ENCODE data around the gene TRMT2B.
A peak's percentile ranks its signal among the peaks of the same experiment; 100 is the strongest.
"Not testable (repeated sequence)": the region's sequence is repeated elsewhere in the genome, so short reads cannot be mapped to it uniquely, and the experiment has no call there.

Gene TRMT2B, protein sequence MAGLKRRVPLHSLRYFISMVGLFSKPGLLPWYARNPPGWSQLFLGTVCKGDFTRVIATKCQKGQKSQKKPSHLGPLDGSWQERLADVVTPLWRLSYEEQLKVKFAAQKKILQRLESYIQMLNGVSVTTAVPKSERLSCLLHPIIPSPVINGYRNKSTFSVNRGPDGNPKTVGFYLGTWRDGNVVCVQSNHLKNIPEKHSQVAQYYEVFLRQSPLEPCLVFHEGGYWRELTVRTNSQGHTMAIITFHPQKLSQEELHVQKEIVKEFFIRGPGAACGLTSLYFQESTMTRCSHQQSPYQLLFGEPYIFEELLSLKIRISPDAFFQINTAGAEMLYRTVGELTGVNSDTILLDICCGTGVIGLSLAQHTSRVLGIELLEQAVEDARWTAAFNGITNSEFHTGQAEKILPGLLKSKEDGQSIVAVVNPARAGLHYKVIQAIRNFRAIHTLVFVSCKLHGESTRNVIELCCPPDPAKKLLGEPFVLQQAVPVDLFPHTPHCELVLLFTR

DNA sequence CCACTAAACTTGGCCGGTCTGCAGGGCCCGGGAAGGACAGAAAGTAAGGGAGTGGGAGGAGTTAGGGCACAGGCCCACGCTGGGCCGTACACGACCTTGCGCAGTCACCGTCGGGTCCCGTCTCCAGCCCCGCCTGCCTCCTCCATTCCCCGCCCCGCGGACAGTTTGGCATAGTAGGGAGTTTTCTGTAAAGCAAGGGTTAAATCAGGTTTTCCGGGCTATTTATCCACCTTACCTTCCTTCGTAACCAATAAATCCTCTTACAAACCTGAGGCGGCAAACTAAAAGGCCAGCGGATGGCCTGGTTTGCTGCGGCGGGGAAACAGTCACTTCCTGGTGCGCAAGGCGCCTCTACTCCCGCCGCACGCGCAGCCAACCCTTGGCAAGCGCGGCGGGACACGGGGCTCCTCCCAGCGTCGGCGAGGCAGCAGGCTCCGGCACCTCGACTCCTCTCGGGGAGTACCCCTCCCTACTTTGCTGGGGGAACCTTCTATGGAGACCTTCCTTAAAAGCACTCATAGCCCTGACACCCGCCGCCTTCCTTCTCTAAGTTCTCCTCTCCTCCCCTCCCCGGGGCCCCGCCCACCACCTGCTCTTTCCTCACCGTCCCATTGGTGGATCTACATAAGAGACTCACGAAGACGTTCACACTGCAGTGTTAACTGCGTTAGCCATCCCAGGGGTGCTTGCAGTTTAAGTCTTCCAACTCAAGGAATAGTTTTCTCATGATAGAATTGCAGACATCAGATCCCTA, at the start of gene TRMT2B:
TRMT2B (minus strand) TSS at position 563 of the 754 bp plus-strand sequence. CDS start 9,822 bp downstream, outside the sequence.
- DNase-seq, result peak; percentile 68

DNA sequence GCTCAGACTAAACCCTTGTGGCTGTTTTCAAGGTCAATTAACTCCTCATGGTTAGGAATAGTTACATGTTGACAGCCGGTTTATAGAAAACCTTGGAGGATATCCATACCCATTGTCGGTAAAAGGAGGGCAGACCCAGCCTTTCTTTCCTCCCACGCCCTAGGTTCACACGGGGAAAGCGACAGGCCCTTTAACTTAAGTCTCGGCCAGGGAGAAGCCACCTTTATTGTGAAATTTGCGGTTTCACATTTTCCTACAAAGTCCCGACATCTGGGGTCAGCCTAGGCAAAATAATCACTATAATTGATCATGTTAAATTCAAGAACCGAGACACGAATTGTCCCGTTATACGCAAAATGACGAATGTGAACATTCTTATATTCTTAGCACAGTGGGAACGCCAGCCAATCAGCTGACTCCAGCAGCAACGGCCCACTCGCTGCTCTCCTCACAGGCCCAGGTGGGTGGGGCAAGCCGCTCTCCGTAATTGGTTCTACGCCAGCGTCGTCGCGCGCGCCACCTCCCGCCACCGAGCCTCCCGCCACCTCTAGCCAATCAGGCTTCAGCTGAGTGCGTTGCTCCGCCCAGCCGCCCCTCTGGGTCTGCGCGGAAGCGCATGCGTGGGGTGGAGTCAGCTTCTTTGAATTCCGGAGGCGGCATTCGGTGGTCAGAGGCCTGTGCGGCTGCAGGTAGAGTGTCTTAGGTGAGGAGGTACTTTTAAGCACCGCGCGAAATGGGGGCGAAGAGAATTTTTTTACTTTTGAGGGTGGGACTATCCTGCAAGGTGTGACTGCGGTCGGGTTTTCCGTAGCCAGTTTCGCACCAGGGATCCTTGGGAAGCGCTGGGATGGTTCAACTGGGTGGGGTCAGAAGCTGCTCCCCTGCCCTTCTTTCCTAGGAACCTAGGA, 45.9 kb upstream of the TRMT2B start, which contains the start of gene CENPI:
CENPI (plus strand) TSS at position 659 of the 908 bp plus-strand sequence. CDS start 2,867 bp downstream, outside the sequence.
- DNase-seq, result peak; percentile 84

DNA sequence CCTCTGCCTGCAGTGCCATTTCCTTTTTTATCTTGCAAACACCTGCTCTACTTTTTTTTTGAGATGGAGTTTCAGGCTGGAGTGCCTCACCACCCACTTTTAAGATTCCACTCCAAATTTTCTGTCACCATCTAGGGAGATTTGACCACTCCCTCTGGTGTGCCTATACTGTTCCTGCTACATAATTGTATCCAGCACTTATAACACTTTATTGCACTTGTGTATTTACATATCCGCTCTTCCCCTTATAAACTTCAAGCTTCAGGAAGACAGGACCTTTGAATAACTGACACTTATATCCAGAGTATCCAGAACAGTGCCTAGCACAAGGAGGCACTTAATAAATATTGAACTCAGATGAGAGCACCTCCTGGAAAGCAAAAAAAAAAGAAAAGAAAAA, 39.9 kb upstream of the TRMT2B start:
- DNase-seq, result no peak

DNA sequence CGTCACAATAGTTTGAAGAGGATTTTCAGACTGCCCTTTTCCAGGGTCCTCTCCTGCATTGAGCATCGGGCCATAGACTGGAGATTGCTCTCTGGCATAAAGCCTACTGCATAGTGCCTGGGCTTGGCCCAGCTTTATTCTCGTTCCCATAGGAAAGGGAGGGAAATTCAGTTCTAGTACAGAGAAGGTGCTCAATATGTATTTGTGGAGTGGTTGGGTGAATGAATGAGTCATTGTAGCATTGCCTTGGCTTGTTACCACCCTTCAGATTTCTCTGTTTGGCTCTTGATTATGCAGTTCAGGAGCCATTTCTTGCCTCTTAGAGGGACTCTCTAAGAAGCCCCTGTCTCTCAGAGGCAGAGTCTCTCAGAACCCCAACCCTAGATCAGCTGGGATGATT, 29.3 kb upstream of the TRMT2B start:
- DNase-seq, result no peak

DNA sequence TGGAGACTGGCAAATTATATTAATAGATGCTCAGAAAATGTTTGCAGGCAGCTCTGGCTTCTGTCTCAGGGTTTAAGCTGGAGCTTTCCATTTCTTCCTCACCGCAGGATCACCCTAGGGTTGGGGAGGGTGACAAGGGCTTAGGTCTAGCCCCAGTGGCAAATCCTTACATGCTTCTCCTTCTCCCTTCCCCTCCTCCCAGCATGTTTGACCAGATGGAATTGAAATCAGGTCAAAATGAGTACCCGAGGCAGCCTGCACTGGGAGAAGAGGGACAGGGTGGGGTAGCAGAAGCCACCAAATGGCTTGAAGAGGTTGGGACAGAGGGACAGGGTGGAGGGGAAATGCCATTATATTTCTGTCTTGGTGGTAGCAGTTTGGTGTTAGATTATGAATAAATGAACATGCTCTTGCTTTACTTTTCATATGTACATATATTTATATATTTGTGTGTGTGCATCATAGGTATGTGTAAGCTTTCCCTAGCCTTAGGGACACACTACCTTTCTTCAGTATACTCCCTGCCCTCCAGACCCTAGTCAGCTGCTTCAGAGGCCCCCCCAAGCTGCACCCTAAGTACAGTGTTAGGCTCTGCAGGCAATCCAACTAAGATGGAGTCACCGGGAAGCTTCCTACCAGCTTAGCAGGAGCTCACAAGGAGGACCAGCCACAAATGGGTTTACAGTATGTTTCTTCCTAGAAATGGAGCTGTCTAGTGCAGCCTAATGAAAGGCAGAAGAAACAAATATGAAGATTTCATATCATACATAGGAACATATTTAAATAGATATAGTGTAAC, 28.6 kb upstream of the TRMT2B start:
- no peak for DNase-seq

DNA sequence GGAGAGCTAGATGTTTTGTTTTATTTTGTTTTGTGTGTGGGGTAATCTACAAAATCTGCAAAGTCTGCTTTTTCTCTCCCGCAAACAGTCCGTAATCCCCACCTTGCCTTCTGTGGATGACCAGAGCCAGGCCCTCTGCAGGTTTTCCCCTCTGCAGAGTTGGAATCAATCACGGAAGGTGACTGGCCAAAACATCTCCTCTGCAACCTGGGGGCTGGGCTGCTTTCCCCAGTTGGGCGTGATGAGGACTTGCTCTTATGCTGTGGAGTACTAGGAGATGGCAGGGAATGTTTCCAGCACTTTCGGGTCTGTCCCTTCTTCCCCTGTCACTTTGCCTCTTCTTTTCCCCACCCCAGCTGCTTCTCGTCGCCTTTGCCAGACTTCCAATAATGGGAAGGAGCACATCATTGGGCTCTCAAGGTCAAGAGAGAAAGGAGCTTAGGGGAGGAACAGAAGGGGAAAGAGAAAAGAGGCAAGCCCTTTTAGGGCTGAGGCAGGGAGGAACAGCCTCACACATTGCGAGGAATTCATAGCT, 27.9 kb upstream of the TRMT2B start:
- no peak for DNase-seq

DNA sequence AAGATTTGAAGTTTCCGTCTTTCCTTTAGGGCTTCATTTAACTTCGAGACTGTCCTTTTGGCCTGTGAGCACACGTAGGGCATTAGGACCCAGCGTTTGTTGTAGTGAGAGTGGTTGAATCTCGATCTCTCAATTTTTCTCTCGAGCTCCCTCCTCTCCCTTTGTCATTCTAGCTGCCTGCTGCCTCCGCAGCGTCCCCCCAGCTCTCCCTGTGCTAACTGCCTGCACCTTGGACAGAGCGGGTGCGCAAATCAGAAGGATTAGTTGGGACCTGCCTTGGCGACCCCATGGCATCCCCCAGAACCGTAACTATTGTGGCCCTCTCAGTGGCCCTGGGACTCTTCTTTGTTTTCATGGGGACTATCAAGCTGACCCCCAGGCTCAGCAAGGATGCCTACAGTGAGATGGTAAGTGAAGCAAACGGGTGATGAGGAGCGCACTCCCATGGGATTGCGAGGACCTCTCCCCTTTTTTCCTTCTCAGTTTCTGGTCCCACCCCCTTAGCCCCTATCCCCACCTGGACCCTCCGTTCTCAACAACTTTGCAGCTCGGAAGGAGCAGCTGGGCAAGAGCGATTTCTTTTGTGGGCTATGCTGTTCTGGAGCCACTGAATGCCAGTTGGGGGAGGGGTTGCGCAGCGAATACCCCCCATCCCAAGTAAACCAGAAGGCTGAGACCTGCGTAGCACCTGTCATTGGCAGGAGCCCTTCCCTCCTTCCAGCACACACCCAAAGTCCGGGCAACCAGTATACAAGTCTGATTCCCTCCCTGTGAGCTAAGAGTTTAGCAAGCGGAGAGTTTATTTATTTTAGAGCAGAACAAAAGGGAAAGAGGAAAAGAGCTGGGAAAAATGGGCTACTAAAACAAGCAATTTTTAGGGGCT, 27.0 kb upstream of the TRMT2B start, which contains the start of gene TMEM35A:
TMEM35A (plus strand) TSS at position 164 of the 883 bp plus-strand sequence; CDS start at position 288, 124 bp downstream.
- no peak for DNase-seq

DNA sequence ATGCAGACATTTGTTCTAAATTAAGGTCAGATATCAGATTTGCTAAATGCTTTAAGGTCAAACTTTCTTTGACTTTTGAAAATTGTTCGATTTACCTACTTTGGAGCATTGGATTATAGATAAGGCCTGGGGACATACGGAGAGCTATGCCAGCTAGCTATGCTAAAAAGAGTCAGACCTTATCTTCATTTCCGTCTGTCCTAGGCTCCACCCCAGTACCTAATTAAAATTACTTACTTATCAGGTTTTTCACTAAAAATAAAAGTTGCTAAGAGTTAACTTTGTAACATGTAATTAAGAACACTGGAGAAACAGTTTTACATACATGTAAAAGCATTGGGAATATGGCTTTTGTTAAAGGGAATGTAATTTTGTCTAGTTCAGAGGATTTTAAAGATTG, 19.7 kb upstream of the TRMT2B start:
- DNase-seq, result no peak

DNA sequence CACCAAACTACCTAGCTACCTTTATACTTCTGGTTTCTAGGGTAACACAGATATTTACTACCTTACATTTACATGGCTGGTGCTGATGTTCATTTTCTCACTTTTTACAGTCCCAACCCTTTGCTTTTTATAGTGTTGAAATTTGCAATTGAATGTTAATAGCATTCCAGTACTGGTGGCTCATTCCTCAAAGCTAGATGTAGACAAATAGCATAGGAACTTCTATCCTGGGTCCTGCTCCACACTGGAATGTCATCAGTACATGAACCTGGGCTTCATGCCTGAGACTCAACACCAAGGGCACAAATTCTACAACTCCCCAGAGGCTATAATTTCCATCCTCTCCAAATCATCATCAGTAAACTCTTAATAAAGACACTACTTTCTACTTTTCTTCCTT, 10.3 kb upstream of the TRMT2B start:
- DNase-seq, result no peak

DNA sequence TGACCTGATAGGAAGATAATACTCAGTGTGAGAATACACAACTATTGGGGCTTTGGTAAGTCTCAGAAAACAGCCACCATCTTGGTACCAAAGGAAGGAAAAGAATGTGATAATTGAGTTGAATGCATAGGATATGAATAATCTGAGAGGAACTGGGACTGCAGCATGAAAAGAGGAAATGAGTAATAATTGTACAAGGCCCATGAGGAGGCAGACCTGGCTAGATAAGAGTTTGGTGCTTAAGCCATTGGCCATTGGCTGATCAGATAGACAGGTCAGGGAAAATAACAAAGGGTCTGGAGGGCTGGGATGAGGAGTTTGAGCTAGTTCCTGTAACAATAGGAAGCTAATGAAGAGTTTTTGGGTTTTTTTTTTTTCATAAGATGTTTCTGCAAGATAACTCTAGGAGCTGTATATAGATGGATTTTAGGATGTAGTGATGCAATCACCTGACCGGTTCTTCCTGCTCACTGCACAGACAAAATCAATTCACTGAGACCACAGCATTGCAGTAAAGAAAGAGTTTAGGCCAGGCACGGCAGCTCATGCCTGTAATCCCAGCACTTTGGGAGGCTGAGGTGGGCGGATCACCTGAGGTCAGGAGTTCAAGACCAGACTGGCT, 5.3 kb upstream of the TRMT2B start:
- DNase-seq, result no peak

DNA sequence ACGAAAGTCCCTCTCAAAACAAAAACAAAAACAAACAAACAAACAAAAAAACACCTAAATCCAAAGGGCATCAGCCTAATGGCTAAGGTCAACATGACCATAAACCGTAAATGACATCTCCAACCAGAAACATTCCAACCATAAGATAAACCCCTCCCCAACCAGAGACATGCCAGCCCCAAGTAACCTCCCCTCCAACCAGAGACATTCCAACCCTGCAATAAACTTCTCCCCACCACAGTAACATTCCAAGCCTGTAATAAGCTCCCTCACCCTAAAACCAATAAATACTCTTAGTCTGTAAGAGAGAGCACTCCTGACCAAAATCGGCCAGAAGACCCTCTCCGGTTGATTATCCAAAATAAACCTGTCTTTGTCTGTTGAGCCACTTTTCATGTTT, 4.6 kb upstream of the TRMT2B start:
- DNase-seq, result not testable (repeated sequence)

DNA sequence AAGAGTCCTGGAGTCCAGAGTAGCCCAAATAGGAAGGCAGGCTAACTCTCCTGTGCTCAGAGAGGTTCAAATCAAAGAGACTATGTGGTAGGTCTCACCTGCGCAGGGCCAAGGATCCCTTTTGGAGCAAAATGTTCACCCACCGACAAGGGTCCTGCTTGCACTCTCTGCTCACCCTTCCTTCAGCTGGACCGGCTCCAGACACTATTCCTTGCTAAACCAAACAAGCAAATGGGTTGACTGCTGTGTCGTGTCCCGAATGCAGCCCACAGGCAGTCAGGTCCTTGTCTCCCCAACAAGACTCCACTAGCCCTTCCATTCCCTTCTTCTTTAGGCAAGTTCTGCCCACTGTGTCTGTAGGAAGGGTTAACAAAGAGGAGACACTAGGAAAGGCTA, 760 bp downstream of the TRMT2B start:
- DNase-seq, result no peak

DNA sequence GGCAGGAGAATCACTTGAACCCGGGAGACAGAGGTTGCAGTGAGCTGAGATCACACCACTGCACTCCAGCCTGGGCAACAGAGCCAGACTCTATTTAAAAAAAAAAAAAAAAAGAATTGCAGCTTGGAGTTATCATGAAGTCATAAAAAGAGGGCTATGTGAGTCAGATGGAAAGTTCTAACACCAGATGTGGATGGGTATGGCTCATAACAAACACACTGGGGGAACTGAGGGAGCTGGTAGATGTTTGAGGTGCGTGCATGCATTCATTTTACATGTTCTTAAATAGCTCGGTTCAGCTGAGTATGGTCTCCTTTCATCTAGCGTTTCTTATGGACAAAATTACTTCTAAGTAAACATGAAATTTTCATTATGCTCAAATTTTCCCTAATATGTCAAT, 11.7 kb downstream of the TRMT2B start:
- DNase-seq, result no peak

DNA sequence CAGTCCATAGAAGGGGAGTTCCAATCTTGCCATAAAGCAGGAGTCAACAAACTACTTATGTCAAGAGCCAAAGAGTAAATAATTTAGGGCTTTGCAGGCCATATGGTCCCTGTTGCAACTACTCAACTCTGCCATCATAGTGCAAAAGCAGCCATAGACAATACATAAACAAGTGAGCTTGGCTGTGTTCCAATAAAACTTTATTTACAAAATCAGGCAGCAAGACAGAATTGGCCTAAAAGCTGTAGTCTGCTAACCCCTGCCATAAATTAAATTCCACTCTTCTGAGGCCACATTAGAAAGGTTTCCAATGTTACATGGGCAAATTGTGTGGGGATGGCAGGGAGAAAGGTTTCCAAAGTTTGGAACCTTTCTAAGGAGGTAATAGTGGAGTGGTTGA, 14.7 kb downstream of the TRMT2B start:
- no peak for DNase-seq

DNA sequence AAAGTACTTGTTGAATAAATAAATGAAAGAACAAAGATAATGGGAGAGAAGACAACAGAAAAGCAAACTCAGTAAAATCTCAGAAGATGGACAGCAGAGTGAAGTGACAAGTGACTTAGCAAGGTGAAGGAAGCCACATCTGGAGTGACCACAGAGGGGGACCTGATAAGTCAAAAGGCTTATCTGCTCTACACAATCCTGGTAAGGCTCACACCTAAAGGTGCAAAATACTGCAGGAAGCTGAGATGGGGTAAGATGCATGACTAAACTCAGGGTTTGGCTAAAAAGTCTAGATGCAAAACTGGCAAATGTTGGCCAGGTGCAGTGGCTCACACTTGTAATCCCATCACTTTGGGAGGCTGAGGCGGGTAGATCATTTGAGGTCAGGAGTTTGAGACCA, 22.2 kb downstream of the TRMT2B start:
- no peak for DNase-seq

DNA sequence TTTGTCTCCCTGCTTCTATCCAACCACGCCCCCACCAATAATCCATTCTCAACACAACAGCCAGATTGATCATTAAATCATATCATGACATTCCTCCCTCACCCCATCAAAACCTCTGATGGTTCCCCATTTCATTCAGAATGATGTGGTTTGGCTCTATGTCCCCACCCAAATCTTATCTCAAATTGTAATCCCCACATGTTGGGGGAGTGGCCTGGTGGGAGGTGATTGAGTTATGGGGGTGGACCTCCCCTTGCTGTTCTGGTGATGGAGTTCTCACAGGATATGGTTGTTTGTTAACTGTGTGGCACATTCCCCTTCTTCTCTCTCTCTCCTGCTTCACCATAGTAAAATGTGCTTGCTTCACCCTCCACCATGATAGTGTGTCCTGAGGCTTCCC, 23.3 kb downstream of the TRMT2B start:
- DNase-seq, result no peak

DNA sequence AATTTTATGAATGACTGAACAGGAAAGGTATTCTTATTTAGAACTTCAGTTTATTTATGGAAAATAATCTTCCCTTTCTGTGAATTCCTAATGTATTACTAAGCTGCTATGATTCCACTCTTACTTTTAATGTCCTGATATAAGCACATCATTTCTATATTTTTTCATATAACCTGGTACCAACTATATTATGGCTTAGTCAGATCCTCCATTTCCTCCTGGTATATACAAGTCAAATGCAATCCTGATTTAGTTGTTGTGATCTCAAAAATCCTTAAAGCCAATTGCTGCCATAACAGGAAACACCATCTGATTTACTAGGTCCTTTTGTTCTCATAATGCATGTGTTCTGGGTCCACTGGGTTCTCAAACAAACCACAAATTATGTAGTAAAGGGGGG, 26.8 kb downstream of the TRMT2B start:
- no peak for DNase-seq

DNA sequence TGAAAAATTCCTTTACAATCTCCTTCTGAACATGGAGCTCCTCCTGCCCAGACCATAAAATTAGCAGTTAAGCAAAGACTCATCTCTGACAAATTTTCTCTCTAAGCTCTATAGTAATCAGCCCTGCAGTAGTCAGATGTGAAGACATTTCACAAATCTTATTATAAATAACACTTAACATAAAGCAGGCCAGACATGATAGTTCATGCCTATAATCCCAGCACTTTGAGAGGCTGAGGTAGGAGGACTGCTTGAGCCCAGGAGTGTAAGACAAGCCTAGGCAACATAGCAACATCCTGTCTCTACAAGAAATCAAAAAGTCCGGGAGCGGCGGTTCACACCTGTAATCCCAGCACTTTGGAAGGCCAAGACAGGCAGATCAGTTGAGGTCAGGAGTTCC, 29.9 kb downstream of the TRMT2B start:
- no peak for DNase-seq

DNA sequence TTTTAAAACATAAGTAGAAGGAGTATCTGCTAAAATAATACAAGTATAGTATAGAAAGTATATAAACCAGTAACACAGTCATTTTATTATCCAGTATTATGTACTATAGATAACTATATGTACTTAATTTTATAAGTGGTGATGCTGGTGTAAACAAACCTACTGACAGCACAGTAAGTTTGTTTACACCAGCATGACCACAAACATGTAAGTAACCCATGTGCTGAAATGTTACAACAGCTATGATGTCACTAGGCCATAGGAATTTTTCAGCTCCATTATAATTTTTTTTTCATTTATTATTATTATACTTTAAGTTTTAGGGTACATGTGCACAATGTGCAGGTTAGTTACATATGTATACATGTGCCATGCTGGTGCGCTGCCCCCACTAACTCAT, 39.9 kb downstream of the TRMT2B start:
- not testable (repeated sequence) for DNase-seq

DNA sequence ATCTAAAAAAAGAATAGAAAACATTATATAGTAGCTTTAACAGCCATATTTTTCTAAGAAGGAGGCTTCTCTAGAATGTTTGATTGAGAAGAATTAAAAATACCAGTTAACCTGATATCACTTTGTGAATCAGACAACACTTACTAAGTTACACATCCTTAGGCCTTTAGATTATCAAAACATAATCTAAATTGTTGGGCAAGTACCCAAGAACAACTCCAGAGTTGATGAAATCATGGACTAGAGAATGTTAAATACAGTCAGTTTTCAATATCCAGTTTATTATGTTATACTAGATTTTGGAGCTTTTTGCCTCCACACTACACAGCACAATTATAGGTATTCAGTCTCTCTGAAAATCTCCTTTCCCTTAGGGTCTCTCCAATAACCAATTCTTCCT, 42.8 kb downstream of the TRMT2B start:
- no peak for DNase-seq

All from DMS79 (cell line).